Osteoblast (primary cell): ENCODE data around the gene PLXNA4. TPM values are rescaled to one million over a fixed set of nuclear protein-coding genes. Genes with fewer than 3 reads are reported as not detected.

Source experiments
- DNase-seq: peaks from one replicate; pipeline ENCODE4 v3.0.0; 2011; ENCODE audit warnings: low spot score, mixed read lengths; ENCODE audit not compliant: insufficient read length; ENCODE audit errors: missing footprints
- H2AFZ ChIP-seq: 2 replicates; pipeline ENCODE4 v1.6.0; 2011; ENCODE audit warnings: mild to moderate bottlenecking, low read length
- H3K27ac ChIP-seq: 2 replicates; pipeline ENCODE4 v1.5.1; 2011; ENCODE audit warnings: mild to moderate bottlenecking, low read depth, low read length, moderate library complexity
- H3K27me3 ChIP-seq: 2 replicates; pipeline ENCODE4 v1.6.0; 2012; ENCODE audit warnings: mild to moderate bottlenecking, control low read depth, inconsistent platforms, low read length, moderate library complexity; ENCODE audit not compliant: insufficient read depth
- H3K36me3 ChIP-seq: 2 replicates; pipeline ENCODE4 v1.5.1; 2011; ENCODE audit warnings: mild to moderate bottlenecking, low read length, control low read depth, moderate library complexity; ENCODE audit not compliant: insufficient read depth
- H3K4me1 ChIP-seq: 2 replicates; pipeline ENCODE4 v1.5.1; 2011; ENCODE audit warnings: mild to moderate bottlenecking, low read length, control low read depth, moderate library complexity; ENCODE audit not compliant: insufficient read depth
- H3K4me2 ChIP-seq: 2 replicates; pipeline ENCODE4 v1.6.0; 2011; ENCODE audit warnings: mild to moderate bottlenecking, low read length; ENCODE audit not compliant: insufficient read depth
- H3K4me3 ChIP-seq: fragments of 200-600 bp; sonication (generic); 3 replicates; pipeline ENCODE4 v1.5.1; 2012; ENCODE audit warnings: mild to moderate bottlenecking, low read length, inconsistent platforms; ENCODE audit not compliant: insufficient read depth
- H3K79me2 ChIP-seq: 2 replicates; pipeline ENCODE4 v1.6.0; 2012; ENCODE audit warnings: mild to moderate bottlenecking, low read length, control low read depth, inconsistent platforms; ENCODE audit not compliant: insufficient read depth
- H3K9me3 ChIP-seq: 2 replicates; pipeline ENCODE4 v1.5.1; 2011; ENCODE audit warnings: low read depth, low read length, control low read depth
- H4K20me1 ChIP-seq: 2 replicates; pipeline ENCODE4 v1.6.0; 2012; ENCODE audit warnings: mild to moderate bottlenecking, low read length, control low read depth; ENCODE audit not compliant: insufficient read depth
- total RNA-seq: library from RNA; depleted of rRNA; stranded (reverse); fragments of >200 nt; gene quantifications from 2 replicates; pipeline ENCODE4 v1.2.3, GENCODE V29; 2012
- TF ChIP-seq, protein P1 (sequence below): IDR thresholded peaks from 2 replicates; pipeline ENCODE4 v1.5.1; 2011; ENCODE audit warnings: mild to moderate bottlenecking, low read depth, low read length, moderate library complexity; ENCODE audit errors: extremely low read depth

PLXNA4 gene
- total RNA-seq, 1 donor: 4.3 TPM

DNA sequence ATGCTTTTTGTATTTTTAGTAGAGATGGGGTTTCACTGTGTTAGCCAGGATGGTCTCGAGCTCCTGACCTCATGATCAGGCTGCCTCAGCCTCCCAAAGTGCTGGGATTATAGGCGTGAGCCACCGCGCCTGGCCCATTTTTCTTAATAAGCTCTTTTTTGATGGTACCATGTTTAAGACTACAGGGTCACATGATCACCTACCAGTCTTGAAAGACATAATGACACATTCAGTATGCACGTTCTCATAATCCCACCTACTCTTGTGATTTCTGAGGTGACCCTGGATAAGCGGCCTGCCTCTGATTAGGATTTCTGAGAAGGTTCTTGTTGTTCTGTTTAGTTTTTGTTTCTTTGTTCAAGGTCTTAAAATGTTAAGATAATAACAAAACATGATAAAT lies 43.7 kb upstream of the PLXNA4 start:
- Histone ChIP-seq H3K4me2 (no peak overlapping the region), H3K27me3 (peaks cover 6% of the 10 kb centered on the region), H3K4me1 (peaks cover 8% of the 10 kb centered on the region), H3K9me3 (no peaks in the 10 kb centered on the region), H3K4me3 (no peak overlapping the region), H3K36me3 (no peaks in the 10 kb centered on the region), H4K20me1 (no peaks in the 10 kb centered on the region), H3K79me2 (no peaks in the 10 kb centered on the region), H2AFZ (no peak overlapping the region), H3K27ac (no peak overlapping the region)
- TF ChIP-seq, protein P1, sequence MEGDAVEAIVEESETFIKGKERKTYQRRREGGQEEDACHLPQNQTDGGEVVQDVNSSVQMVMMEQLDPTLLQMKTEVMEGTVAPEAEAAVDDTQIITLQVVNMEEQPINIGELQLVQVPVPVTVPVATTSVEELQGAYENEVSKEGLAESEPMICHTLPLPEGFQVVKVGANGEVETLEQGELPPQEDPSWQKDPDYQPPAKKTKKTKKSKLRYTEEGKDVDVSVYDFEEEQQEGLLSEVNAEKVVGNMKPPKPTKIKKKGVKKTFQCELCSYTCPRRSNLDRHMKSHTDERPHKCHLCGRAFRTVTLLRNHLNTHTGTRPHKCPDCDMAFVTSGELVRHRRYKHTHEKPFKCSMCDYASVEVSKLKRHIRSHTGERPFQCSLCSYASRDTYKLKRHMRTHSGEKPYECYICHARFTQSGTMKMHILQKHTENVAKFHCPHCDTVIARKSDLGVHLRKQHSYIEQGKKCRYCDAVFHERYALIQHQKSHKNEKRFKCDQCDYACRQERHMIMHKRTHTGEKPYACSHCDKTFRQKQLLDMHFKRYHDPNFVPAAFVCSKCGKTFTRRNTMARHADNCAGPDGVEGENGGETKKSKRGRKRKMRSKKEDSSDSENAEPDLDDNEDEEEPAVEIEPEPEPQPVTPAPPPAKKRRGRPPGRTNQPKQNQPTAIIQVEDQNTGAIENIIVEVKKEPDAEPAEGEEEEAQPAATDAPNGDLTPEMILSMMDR: no peak
- DNase-seq: no peak

DNA sequence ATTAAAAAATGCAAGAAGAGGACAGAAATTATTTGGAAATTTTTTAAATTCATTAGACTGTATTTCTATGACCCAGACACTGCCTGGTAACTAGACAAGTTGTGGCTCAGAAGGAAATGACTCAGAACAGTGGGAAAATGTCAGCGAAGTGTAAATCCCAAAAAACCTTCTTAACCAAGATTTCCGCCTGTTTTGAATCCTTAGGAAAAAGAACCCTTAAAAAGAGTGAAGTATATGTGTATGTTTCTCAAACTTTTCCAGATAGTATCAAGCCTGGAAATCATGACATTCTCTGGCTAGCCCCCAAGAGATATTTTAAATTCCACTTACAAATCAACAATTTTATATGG lies 42.7 kb upstream of the PLXNA4 start:
- H3K27ac ChIP-seq: peak overlapping the region; percentile 3

DNA sequence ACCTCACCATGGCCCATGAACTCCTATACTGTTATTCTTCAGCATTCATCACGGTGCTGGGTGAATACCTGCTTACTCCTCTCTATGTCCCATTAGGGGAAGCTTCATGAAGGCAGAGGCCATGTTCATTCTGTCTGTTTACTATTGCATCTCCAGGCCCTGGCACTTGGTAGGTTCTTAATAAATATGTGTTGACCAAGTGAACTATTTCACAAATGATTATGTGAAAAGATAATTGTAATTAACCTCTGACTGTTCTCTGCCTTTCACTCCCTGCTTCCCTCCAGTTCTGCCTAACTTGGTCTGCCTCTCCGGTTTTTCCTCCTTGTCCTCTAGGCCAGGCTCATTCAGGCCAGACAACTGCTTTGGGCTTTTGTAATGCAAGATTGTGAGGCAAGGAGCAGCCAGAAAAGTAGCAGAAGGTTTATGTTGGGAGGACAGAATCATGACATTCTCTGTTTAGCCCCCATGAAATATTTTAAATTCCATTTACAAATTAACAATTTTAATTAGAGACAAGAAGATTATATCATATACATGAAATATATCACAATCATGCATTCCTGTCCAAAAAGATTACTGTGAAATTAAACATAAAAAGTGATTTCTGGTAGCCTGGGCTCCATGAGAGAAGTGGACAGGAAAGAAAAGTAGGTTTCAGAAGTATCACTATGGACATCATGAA lies 42.1 kb upstream of the PLXNA4 start:
- TF ChIP-seq, protein P1: no peak
- no peak overlapping the region for H3K4me3 ChIP-seq
- peaks cover 8% of the 10 kb centered on the region for H3K4me1 ChIP-seq
- H3K36me3 ChIP-seq: no peaks in the 10 kb centered on the region
- H3K4me2 ChIP-seq: peak overlapping the region; percentile 35
- no peaks in the 10 kb centered on the region for H3K9me3 ChIP-seq
- DNase-seq: no peak
- H3K27me3 ChIP-seq: no peaks in the 10 kb centered on the region
- H4K20me1 ChIP-seq: no peaks in the 10 kb centered on the region
- no peaks in the 10 kb centered on the region for H3K79me2 ChIP-seq
- no peak overlapping the region for H2AFZ ChIP-seq
- H3K27ac ChIP-seq: peak overlapping the region; percentile 3

More for the DNA sequence above, 42.7 kb upstream of the PLXNA4 start:
- H3K36me3 ChIP-seq: no peaks in the 10 kb centered on the region
- TF ChIP-seq, protein P1: no peak
- H4K20me1 ChIP-seq: no peaks in the 10 kb centered on the region
- peaks cover 8% of the 10 kb centered on the region for H3K4me1 ChIP-seq
- no peak overlapping the region for H3K4me3 ChIP-seq
- peak overlapping the region; percentile 35 for H3K4me2 ChIP-seq
- H3K9me3 ChIP-seq: no peaks in the 10 kb centered on the region
- H2AFZ ChIP-seq: no peak overlapping the region
- peak; percentile 88 for DNase-seq
- H3K27me3 ChIP-seq: no peaks in the 10 kb centered on the region
- H3K79me2 ChIP-seq: no peaks in the 10 kb centered on the region

DNA sequence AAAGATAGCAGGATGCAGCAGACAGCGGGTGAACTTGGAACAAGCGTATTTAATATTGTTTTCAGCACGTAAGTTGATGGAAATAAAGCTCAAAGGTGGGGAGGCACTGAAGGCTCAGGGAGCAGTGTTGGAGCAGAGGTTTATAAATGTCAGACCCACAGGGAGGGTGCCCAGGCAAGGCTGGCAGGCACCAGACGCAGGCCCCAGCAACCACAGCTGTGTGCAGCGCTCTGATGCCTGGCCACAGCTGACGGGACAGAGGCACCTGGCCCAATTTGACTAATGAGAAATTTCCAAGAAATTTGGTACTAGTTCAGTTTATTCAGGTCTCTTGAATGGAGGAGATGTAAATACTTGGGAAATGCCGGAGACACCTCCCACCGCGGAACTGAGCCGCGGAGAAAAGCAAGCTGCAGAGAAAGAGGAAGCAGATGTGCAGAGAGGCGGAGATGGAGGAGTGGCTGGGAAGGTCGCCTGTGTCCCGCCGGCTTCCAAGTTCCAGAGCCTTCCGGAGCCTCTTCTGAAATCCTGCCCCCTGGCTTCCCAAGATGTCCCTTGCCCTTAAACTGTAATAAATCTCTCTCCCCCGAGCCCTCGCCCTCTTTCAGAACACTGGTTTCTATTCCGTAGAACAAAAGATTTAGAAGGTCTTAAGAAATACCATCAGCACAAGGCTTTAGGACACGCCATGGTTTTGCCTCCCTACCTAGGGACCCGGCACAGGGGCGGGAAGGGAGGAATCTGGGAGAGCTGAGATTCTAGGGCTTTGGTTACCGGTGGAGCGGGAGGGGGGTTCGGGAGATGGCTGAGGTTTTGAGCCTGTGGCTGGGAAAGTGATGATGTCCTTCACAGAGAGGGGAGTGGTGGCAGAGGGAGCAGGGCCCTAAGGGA lies 38.4 kb upstream of the PLXNA4 start:
- Histone ChIP-seq H2AFZ (peak overlapping the region; percentile 89), H3K27me3 (peaks cover 5% of the 10 kb centered on the region), H3K9me3 (no peaks in the 10 kb centered on the region), H3K79me2 (no peaks in the 10 kb centered on the region), H3K27ac (no peak overlapping the region), H3K4me1 (peaks cover 8% of the 10 kb centered on the region), H4K20me1 (no peaks in the 10 kb centered on the region), H3K4me3 (peak overlapping the region; percentile 67), H3K4me2 (peak overlapping the region; percentile 85), H3K36me3 (no peaks in the 10 kb centered on the region)
- peak; percentile 80 for DNase-seq
- TF ChIP-seq, protein P1: peak; percentile 12
